Stimulated activated CD8-positive, alpha-beta memory T cell treated with anti-CD3 and anti-CD28 coated beads, Interleukin-15, amount 100 ng/mL, for 4 hours (primary cell): ENCODE data around the gene SBF2.
A peak's percentile ranks its signal among the peaks of the same experiment; 100 is the strongest.

ENCODE experiments used
- DNase-seq, 2 donors: peaks; one replicate each; pipeline ENCODE4 v3.0.0-alpha.2; 2020; ENCODE audit warnings: low read depth in 2 of 2

SBF2 gene

GRCh38 chr11:10293423-10294289 lies at the start of gene SBF2:
Gene SBF2 (minus strand): TSS chr11:10294219. CDS start chr11:10294069, 150 bp downstream.
- peak; percentile 59 to 64 for DNase-seq

GRCh38 chr11:10338287-10338686 lies 44.3 kb upstream of the SBF2 start:
- no peak for DNase-seq

DNA sequence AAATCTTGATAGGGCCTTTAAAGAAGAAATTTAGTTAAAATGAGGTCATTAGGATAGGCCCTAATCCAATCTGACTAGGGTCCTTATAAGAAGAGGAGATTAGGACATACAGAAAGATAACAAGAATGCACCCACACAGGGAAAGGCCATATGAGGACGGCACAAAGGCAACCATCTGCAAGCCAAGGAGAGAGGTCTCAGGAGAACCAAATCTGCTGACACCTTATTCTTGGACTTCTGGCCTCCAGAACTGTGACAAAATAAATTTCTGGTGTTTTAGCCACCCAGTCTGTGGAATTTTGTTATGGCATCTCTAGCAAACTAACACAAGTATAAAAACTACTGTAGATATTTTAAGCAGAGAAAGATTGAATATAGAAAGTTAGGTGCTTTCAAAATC lies 39.5 kb upstream of the SBF2 start:
- DNase-seq, result no peak

- DNase-seq, result no peak
Observed at GRCh38 chr11:10331548-10332289, 37.7 kb upstream of the SBF2 start.

DNA sequence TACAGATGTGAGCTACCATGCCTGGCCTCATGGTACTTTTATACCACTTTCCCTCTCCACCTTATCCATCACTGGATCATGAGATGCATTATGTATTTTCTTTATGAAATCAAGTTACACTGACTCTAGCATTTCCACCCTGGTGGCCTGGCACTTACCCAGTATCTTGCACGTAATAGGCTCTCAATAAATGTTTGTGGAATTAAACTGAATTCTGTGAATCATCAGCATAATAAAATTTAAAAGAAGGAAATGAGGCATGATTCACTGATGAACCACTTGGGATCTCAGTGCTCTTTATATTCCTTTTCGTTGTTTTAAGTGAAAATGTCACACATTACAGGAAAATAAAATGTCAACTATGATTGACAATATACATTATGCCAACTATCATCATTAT lies 35.9 kb upstream of the SBF2 start:
- no peak for DNase-seq

GRCh38 chr11:10329356-10329755 lies 35.3 kb upstream of the SBF2 start:
- DNase-seq, result no peak

DNA sequence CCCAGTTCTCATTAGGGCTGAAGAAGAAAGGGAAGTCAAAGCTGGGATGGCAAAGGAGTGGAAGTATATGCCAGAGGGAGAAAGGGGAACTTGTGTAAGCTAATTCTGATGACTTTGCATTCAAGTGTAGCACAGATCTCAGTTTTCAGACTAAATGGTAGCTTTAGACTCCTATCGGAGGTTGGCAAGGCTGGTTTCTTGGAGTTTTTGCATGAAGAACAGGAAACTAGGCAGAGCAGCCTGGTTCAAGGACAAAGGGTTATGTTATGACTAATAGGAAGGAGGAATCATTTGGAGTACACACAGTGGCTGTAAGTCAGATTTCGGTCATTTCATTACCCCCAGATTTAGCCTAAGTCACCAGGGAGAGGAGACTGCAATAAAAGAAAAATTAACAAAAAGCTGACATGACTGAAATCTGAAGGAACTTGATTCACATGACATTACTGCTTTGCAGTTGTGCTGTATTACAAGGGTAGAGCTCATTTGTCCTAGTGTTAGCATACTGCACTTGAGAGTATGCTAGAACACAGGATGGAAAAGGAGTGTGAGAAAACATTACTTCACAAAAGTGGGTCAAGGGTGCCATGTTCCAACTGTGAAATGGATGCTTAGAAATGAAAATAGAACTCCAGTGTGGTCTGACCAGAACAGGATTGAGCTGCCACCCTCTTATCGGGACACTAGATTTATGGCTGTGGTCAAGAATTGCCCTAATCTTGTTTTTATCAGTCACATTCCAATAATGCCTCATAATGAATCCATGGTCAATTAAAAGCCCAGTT lies 34.5 kb upstream of the SBF2 start:
- no peak for DNase-seq

GRCh38 chr11:10327254-10327653 lies 33.2 kb upstream of the SBF2 start:
- DNase-seq, result no peak

GRCh38 chr11:10326012-10326964 lies 32.3 kb upstream of the SBF2 start:
- no peak for DNase-seq

DNA sequence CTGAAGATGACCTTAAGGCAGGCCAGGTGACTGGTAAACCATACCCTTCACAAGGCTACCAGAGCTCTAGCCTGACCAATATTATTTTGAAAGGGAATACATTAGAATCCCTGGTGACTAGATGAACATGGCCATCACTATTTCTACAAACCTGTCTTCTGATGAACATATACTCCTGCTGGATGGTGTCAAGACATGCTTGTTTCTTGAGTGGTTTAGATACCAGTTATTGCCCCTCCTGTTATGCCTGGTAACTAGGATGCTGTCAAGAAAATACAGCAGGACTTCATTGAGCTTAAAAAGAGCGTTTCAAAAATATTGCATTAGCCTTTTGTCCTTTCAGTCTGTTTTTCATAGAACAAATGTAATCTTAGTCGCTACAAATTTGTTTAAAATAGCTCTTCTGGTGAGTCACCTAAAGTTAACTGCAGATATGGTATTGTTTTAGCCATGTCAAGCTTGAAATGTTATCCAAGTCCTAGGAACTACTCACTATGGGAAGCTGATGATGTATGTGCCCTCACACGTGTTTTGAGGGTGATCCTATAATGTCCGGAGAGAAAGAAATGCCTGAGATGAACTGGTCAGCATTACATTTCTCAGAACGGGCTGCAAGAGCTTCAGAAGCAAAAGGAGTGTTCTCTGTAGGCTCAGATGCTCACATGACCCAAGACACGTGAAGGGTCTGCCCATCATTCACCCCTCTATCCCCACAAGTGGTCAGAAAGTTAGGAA lies 31.4 kb upstream of the SBF2 start:
- no peak for DNase-seq

- DNase-seq, result no peak
Observed at GRCh38 chr11:10324474-10324873, 30.5 kb upstream of the SBF2 start.

- DNase-seq, result no peak
Observed at GRCh38 chr11:10323793-10324170, 29.8 kb upstream of the SBF2 start.

- peak in 1 of 2 donors; percentile 45 for DNase-seq
Observed at GRCh38 chr11:10322830-10323792, 29.1 kb upstream of the SBF2 start.

- no peak for DNase-seq
Observed at GRCh38 chr11:10322401-10322800, 28.4 kb upstream of the SBF2 start.

DNA sequence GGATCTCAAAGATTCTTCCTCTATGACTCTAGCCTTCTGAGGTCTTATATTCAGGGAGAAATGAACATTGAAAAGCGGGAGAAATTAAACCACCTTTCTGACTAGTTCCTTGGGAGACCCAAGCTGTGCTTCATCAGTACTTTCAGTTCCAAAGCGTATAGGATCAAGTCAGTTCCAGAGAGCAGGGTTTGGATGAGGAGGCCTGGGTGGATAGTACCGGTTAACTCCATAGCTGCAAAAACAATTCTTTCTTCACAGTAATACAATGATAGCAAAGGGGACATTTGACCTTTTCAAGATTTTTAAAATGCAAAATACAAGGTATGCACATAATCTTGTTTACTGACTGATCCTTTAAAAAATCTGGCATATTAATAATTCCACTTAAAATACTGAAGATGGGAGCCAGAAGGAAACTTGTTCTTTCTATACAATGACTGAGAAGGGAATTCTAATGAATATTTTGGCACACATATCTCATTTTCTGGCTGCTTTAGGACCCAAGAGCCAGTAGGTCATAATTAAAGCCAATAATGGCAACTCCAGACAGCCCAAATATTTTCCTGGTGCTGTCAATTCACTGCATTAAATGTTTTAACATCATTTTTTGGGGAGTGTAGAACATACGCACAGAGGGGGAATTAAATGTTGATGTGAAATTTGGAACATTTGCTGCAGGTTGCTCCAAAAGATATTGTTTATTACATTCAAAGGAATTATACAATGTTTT lies 26.9 kb upstream of the SBF2 start:
- DNase-seq, result no peak

- DNase-seq, result no peak
Observed at GRCh38 chr11:10319702-10320558, 25.9 kb upstream of the SBF2 start.

GRCh38 chr11:10318527-10318802 lies 24.4 kb upstream of the SBF2 start:
- no peak for DNase-seq
